H1 (cell line): ENCODE measurements around the gene PTMS. TPM values are rescaled to one million over a fixed set of nuclear protein-coding genes. Genes with fewer than 3 reads are reported as not detected.

Experiments
- CTCF ChIA-PET: fragments of 300-600 bp; sonication (Branson Sonifier 250); formaldehyde crosslinking; loops from one replicate; lab custom pipeline; 2021; ENCODE audit not compliant: partially characterized antibody; lab: Charles Lee
- POLR2A ChIA-PET: fragments of 300-600 bp; sonication (Branson Sonifier 250); formaldehyde crosslinking; loops from one replicate; lab custom pipeline; 2021; ENCODE audit warnings: inconsistent platforms; ENCODE audit not compliant: partially characterized antibody; lab: Charles Lee
- DNase-seq, 2 experiments: peaks; one replicate each; pipeline versions ENCODE4 v3.0.0 to v3.0.0-alpha.2; 2010 to 2022; ENCODE audit warnings: low spot score in 2 of 2, low read depth in 1 of 2, mixed read lengths in 1 of 2
- FAIRE-seq: peaks from 2 replicates; lab custom pipeline; 2011; peaks lifted over from hg19 to GRCh38; lab: Jason Lieb, UNC
- H2AFZ ChIP-seq: 2 replicates; pipeline ENCODE4 v1.8.1; 2012; ENCODE audit warnings: low read length, inconsistent platforms
- H2AK5ac ChIP-seq: 2 replicates; pipeline ENCODE4 v1.6.1; 2013; ENCODE audit warnings: low read depth, low read length
- H2BK120ac ChIP-seq: replicated peaks from 2 replicates; pipeline ENCODE3; 2013; ENCODE audit warnings: low read depth, low read length, inconsistent platforms
- H2BK12ac ChIP-seq: 2 replicates; pipeline ENCODE4 v1.6.1; 2013; ENCODE audit warnings: low read depth, low read length
- H2BK15ac ChIP-seq: 2 replicates; pipeline ENCODE4 v1.6.1; 2013; ENCODE audit warnings: low read length
- H2BK20ac ChIP-seq: 2 replicates; pipeline ENCODE4 v1.6.1; 2013; ENCODE audit warnings: low read length
- H2BK5ac ChIP-seq: 2 replicates; pipeline ENCODE4 v1.6.1; 2013; ENCODE audit warnings: low read depth, low read length
- H3K14ac ChIP-seq: 2 replicates; pipeline ENCODE4 v1.6.1; 2013; ENCODE audit warnings: inconsistent platforms; ENCODE audit not compliant: insufficient read length
- H3K18ac ChIP-seq: 2 replicates; pipeline ENCODE4 v1.6.1; 2013; ENCODE audit warnings: low read length; ENCODE audit errors: extremely low read depth
- H3K23ac ChIP-seq: 2 replicates; pipeline ENCODE4 v1.6.1; 2013; ENCODE audit warnings: inconsistent platforms; ENCODE audit not compliant: insufficient read length
- H3K23me2 ChIP-seq: 2 replicates; pipeline ENCODE4 v1.6.1; 2013; ENCODE audit warnings: low read depth, low read length
- H3K27ac ChIP-seq: 2 replicates; pipeline ENCODE4 v1.6.1; 2011; ENCODE audit warnings: low read depth, low read length, inconsistent platforms
- H3K27me3 ChIP-seq, 4 experiments: replicated peaks in 1 of 4; 1 replicate in 1 of 4; 2 replicates in 3 of 4; pipeline versions ENCODE4 v1.6.1 to v1.8.1; 2011 to 2013; ENCODE audit warnings: low read length in 3 of 4, mild to moderate bottlenecking in 3 of 4, inconsistent platforms in 2 of 4, mixed read lengths in 2 of 4, moderate library complexity in 1 of 4; ENCODE audit not compliant: control insufficient read depth in 3 of 4, insufficient read depth in 3 of 4; ENCODE audit errors: extremely low read depth in 1 of 4
- H3K36me3 ChIP-seq, 4 experiments: 2 replicates each; pipeline versions ENCODE4 v1.6.1 to v1.8.1; 2011 to 2013; ENCODE audit warnings: mild to moderate bottlenecking in 4 of 4, low read length in 3 of 4, moderate library complexity in 2 of 4, control low read depth in 1 of 4, inconsistent platforms in 1 of 4; ENCODE audit not compliant: insufficient read depth in 4 of 4, control insufficient read depth in 2 of 4
- H3K4ac ChIP-seq: replicated peaks from 2 replicates; pipeline ENCODE3; 2013; ENCODE audit warnings: low read length, low read depth, mixed read lengths, inconsistent platforms; ENCODE audit not compliant: insufficient read length
- H3K4me1 ChIP-seq, 4 experiments: replicated peaks in 1 of 4; 1 replicate in 1 of 4; 2 replicates in 3 of 4; pipeline versions ENCODE4 v1.6.1 to v1.8.1; 2011 to 2013; ENCODE audit warnings: low read length in 3 of 4, inconsistent platforms in 2 of 4, mixed read lengths in 1 of 4; ENCODE audit not compliant: insufficient read depth in 4 of 4, control insufficient read depth in 3 of 4
- H3K4me2 ChIP-seq, 2 experiments: 2 replicates each; pipeline versions ENCODE4 v1.6.1 to v1.8.1; 2011 to 2013; ENCODE audit warnings: low read depth in 2 of 2, low read length in 2 of 2, control low read depth in 1 of 2, inconsistent platforms in 1 of 2, mild to moderate bottlenecking in 1 of 2; ENCODE audit not compliant: insufficient read depth in 1 of 2
- H3K4me3 ChIP-seq, 4 experiments: fragments of 200-600, 300-600 bp in 1 of 4; sonication (generic), shearing (Covaris generic), sonication (Bioruptor Twin) in 1 of 4; 2 replicates each; pipeline versions ENCODE4 v1.5.1 to v1.8.1; 2011 to 2016; ENCODE audit warnings: low read length in 4 of 4, low read depth in 3 of 4, control low read depth in 2 of 4, inconsistent platforms in 2 of 4, mild to moderate bottlenecking in 2 of 4, mixed read lengths in 1 of 4, moderate library complexity in 1 of 4; ENCODE audit not compliant: insufficient read depth in 2 of 4; ENCODE audit errors: extremely low read depth in 1 of 4
- H3K56ac ChIP-seq: replicated peaks from 2 replicates; pipeline ENCODE3; 2013; ENCODE audit warnings: low read depth, mild to moderate bottlenecking, mixed read lengths, low read length, inconsistent platforms; ENCODE audit not compliant: insufficient read length
- H3K79me1 ChIP-seq: 2 replicates; pipeline ENCODE4 v1.6.1; 2013; ENCODE audit warnings: low read depth, low read length, control low read depth
- H3K79me2 ChIP-seq, 2 experiments: 2 replicates each; pipeline versions ENCODE4 v1.6.1 to v1.8.1; 2012 to 2013; ENCODE audit warnings: low read length in 2 of 2, mild to moderate bottlenecking in 2 of 2, inconsistent platforms in 1 of 2; ENCODE audit not compliant: insufficient read depth in 2 of 2, control insufficient read depth in 1 of 2
- H3K9ac ChIP-seq, 4 experiments: replicated peaks in 1 of 4; 1 replicate in 1 of 4; 2 replicates in 3 of 4; pipeline versions ENCODE4 v1.6.1 to v1.8.1; 2011 to 2013; ENCODE audit warnings: low read depth in 3 of 4, low read length in 3 of 4, control low read depth in 2 of 4, mild to moderate bottlenecking in 2 of 4, moderate library complexity in 2 of 4, inconsistent platforms in 1 of 4; ENCODE audit errors: extremely low read depth in 1 of 4
- H3K9me3 ChIP-seq, 2 experiments: 2 replicates each; pipeline versions ENCODE4 v1.6.1 to v1.8.1; 2012 to 2013; ENCODE audit warnings: mild to moderate bottlenecking in 2 of 2, moderate library complexity in 2 of 2, control low read depth in 1 of 2, inconsistent platforms in 1 of 2, low read depth in 1 of 2, low read length in 1 of 2, mixed read lengths in 1 of 2; ENCODE audit not compliant: insufficient read depth in 2 of 2
- H4K20me1 ChIP-seq, 2 experiments: replicated peaks in 1 of 2; 2 replicates each; pipeline versions ENCODE3 to v1.8.1; 2011 to 2013; ENCODE audit warnings: inconsistent platforms in 2 of 2, low read length in 2 of 2, mild to moderate bottlenecking in 1 of 2; ENCODE audit not compliant: insufficient read depth in 2 of 2, control insufficient read depth in 1 of 2
- H4K5ac ChIP-seq: 2 replicates; pipeline ENCODE4 v1.6.1; 2013; ENCODE audit warnings: low read length, low read depth, mixed read lengths, inconsistent platforms; ENCODE audit not compliant: insufficient read length
- H4K8ac ChIP-seq: 2 replicates; pipeline ENCODE4 v1.8.0; 2013; ENCODE audit warnings: mild to moderate bottlenecking, moderate library complexity, low read length, inconsistent platforms; ENCODE audit not compliant: insufficient read depth; ENCODE audit errors: extremely low read depth
- H4K91ac ChIP-seq: replicated peaks from 2 replicates; pipeline ENCODE3; 2013; ENCODE audit warnings: low read length, mixed read lengths, inconsistent platforms; ENCODE audit not compliant: insufficient read length
- CHD2 ChIP-seq: IDR thresholded peaks from 2 replicates; pipeline ENCODE4 v1.6.1; 2012; ENCODE audit warnings: low read length, improper control_type of control experiment
- EGR1 ChIP-seq: IDR thresholded peaks from 2 replicates; pipeline ENCODE4 v1.6.1; 2011; ENCODE audit warnings: low read depth, low read length, borderline replicate concordance
- GABPA ChIP-seq: IDR thresholded peaks from 2 replicates; pipeline ENCODE4 v1.6.1; 2011; ENCODE audit warnings: mild to moderate bottlenecking, low read length, moderate library complexity, borderline replicate concordance; ENCODE audit not compliant: insufficient read depth
- MAFK ChIP-seq: IDR thresholded peaks from 2 replicates; pipeline ENCODE4 v1.6.1; 2012; ENCODE audit warnings: low read depth, mild to moderate bottlenecking, improper control_type of control experiment, low read length
- POU5F1 ChIP-seq: IDR thresholded peaks from 2 replicates; pipeline ENCODE4 v1.6.1; 2011; ENCODE audit warnings: low read depth, mild to moderate bottlenecking, low read length, moderate library complexity
- RNF2 ChIP-seq: fragments of 200-900, 300-1000 bp; sonication (generic); IDR thresholded peaks from 2 replicates; pipeline ENCODE4 v1.7.1; 2016; ENCODE audit warnings: borderline replicate concordance, low read depth, mild to moderate bottlenecking, antibody characterized with exemption, low read length; ENCODE audit not compliant: poor library complexity, severe bottlenecking; ENCODE audit errors: missing control alignments
- RXRA ChIP-seq: IDR thresholded peaks from 2 replicates; pipeline ENCODE4 v1.6.1; 2011; ENCODE audit warnings: low read depth, mild to moderate bottlenecking, low read length, moderate library complexity; ENCODE audit not compliant: insufficient read depth
- SIN3A ChIP-seq, 2 experiments: IDR thresholded peaks in 1 of 2; conservative IDR thresholded peaks in 1 of 2; 2 replicates each; pipeline ENCODE4 v1.6.1; 2011 to 2012; ENCODE audit warnings: low read length in 2 of 2, improper control_type of control experiment in 1 of 2, low read depth in 1 of 2, mild to moderate bottlenecking in 1 of 2
- TAF7 ChIP-seq: optimal IDR thresholded peaks from 2 replicates; pipeline ENCODE3; 2011; ENCODE audit warnings: low read depth, mild to moderate bottlenecking, inconsistent platforms, low read length, moderate library complexity, borderline replicate concordance
- WGBS, 2 experiments: shearing (Covaris generic) in 1 of 2; methylation state at CpG; one replicate each; pipeline versions ENCODE4 v1.1.6 to v1.1.7; 2013 to 2015; ENCODE audit warnings: low lambda C conversion rate in 2 of 2, mixed read lengths in 2 of 2, inconsistent platforms in 1 of 2, low coverage in 1 of 2, missing lambda C conversion rate in 1 of 2; ENCODE audit not compliant: insufficient replicate concordance in 2 of 2, insufficient coverage in 1 of 2, insufficient read length in 1 of 2; ENCODE audit errors: extremely low coverage in 1 of 2, missing lambda C conversion rate in 1 of 2; 5-methylcytosine and 5-hydroxymethylcytosine counted together
- polyA plus RNA-seq, 7 experiments: library from polyadenylated mRNA; depleted of rRNA in 3 of 7; stranded (reverse) in 5 of 7; unstranded in 2 of 7; fragments of >200 nt in 5 of 7; fragments of 200-250 nt in 2 of 7; gene quantifications; 1 replicate in 5 of 7; 2 replicates in 1 of 7; 4 replicates in 1 of 7; pipeline versions ENCODE4 v1.2.1 to v1.2.3, GENCODE V29; 2011 to 2013; ENCODE audit warnings: missing spikeins in 2 of 7, mixed read lengths in 2 of 7
- total RNA-seq: library from RNA; stranded (reverse); fragmentation: NEBNext Ultra II Directional; extraction: Animal tissue kit (Norgen Biotek cat#: 25700); gene quantifications from 2 replicates; pipeline ENCODE4 v1.2.1, GENCODE V29; 2021
- TF ChIP-seq, protein P1 (sequence below), 3 experiments: IDR thresholded peaks; 1 replicate in 2 of 3; 2 replicates in 1 of 3; pipeline versions ENCODE4 v1.5.1 to v1.6.1; 2011; ENCODE audit warnings: low read length in 3 of 3, mild to moderate bottlenecking in 3 of 3, inconsistent platforms in 2 of 3, low read depth in 1 of 3, moderate library complexity in 1 of 3; ENCODE audit not compliant: insufficient read depth in 1 of 3; ENCODE audit errors: control extremely low read depth in 1 of 3

The PTMS gene
- total and polyA plus RNA-seq, 2 of the 8 experiments (the other 6 are each of a cell fraction or from before 2014, with no cell fraction given), result 444 to 553 TPM

- Histone ChIP-seq H3K4me1 (peaks cover 5 to 28% (median 20%) of the 10 kb centered on the region in 4 experiments), H3K4ac (no peak overlapping the region), H2BK12ac (0 out of 2 replicates have a peak overlapping the region, but pooled peaks have one; percentile 39), H3K4me2 (peak overlapping the region; percentile 88 to 90; a peak in 2 of 4 replicates), H3K9me3 (no peaks in the 10 kb centered on the region), H4K91ac (no peak overlapping the region), H3K27ac (no peak overlapping the region), H3K14ac (no peak overlapping the region), H3K4me3 (no peak overlapping the region), H4K8ac (no peak overlapping the region; the same call in 1 of the 2 replicates), H3K18ac (no peak overlapping the region; the same call in 1 of the 2 replicates), H3K23ac (no peak overlapping the region), H4K20me1 (no peaks in the 10 kb centered on the region), H3K23me2 (peaks cover 15% of the 10 kb centered on the region), H4K5ac (no peak overlapping the region), H3K79me1 (no peaks in the 10 kb centered on the region), H2BK20ac (no peak overlapping the region), H2BK15ac (no peak overlapping the region; the same call in 1 of the 2 replicates), H2BK120ac (no peak overlapping the region), H3K36me3 (no peaks in the 10 kb centered on the region), H3K27me3 (peaks cover 0 to 36% (median 26%) of the 10 kb centered on the region in 4 experiments; a peak in 5 of 7 replicates), H2AK5ac (no peak overlapping the region), H2BK5ac (no peak overlapping the region), H2AFZ (no peak overlapping the region), H3K56ac (no peak overlapping the region), H3K9ac (no peak overlapping the region), H3K79me2 (no peaks in the 10 kb centered on the region)
- POLR2A ChIA-PET, result interaction anchor here (0.7 to 10.4 kb wide), 12 partner anchors 10 to 107 kb away, joined by 3 to 97 read pairs (median 4); partner anchors contain the start of genes CD4, GPR162, MLF2 and PTMS
- FAIRE-seq, result no peak
- CTCF ChIA-PET, result interaction anchor here (0.8 to 29.6 kb wide), 10 partner anchors 9 to 92 kb away, joined by 3 to 532 read pairs (median 7); partner anchors contain the start of genes CD4, GNB3, GPR162 and LAG3
- WGBS, 2 experiments, result 94% methylated on average over 5 of the region's 5 CpGs; no CpG with 5 or more reads in 1 of the 2 experiments
- DNase-seq, result no peak
- TF ChIP-seq GABPA (no peak), TAF7 (no peak), MAFK (no peak), RNF2 (no peak), CHD2 (no peak), SIN3A (conservative IDR thresholded peaks at IDR 0.05 in 1 of 2, IDR thresholded peaks at IDR 0.05 in 1 of 2; ENCODE audit: low read depth in 1 of 2, low read length in 2 of 2) (no peak), POU5F1 (no peak), EGR1 (no peak), RXRA (no peak)
- TF ChIP-seq, protein P1, sequence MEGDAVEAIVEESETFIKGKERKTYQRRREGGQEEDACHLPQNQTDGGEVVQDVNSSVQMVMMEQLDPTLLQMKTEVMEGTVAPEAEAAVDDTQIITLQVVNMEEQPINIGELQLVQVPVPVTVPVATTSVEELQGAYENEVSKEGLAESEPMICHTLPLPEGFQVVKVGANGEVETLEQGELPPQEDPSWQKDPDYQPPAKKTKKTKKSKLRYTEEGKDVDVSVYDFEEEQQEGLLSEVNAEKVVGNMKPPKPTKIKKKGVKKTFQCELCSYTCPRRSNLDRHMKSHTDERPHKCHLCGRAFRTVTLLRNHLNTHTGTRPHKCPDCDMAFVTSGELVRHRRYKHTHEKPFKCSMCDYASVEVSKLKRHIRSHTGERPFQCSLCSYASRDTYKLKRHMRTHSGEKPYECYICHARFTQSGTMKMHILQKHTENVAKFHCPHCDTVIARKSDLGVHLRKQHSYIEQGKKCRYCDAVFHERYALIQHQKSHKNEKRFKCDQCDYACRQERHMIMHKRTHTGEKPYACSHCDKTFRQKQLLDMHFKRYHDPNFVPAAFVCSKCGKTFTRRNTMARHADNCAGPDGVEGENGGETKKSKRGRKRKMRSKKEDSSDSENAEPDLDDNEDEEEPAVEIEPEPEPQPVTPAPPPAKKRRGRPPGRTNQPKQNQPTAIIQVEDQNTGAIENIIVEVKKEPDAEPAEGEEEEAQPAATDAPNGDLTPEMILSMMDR (IDR thresholded peaks at IDR 0.05; ENCODE audit: control extremely low read depth in 1 of 3, insufficient read depth in 1 of 3, low read depth in 1 of 3, low read length in 3 of 3), result no peak
These were observed 11.2 kb downstream of the PTMS start for GRCh38 chr12:6777386-6777785.
